GM12875 (cell line): ENCODE measurements around the gene NKX6-1.

Experiments
- H3K4me3 ChIP-seq: one replicate; pipeline ENCODE4 v1.5.1; 2011; ENCODE audit warnings: low read depth, low read length, control low read depth
- CTCF ChIP-seq: IDR thresholded peaks from 2 replicates; pipeline ENCODE4 v1.5.1; 2011; ENCODE audit warnings: low read depth, mild to moderate bottlenecking, control low read depth, inconsistent platforms, low read length, moderate library complexity, borderline replicate concordance; ENCODE audit not compliant: insufficient read depth

NKX6-1 gene

GRCh38 chr4:84503495-84504437 is 4.7 kb upstream of the NKX6-1 start:
- peak; percentile 56 for TF ChIP-seq CTCF
- no peak overlapping the region for H3K4me3 ChIP-seq

GRCh38 chr4:84502955-84503373 is 3.9 kb upstream of the NKX6-1 start:
- TF ChIP-seq CTCF: no peak

GRCh38 chr4:84502333-84502954 is 3.4 kb upstream of the NKX6-1 start:
- no peak for TF ChIP-seq CTCF
- no peak overlapping the region for H3K4me3 ChIP-seq

More at GRCh38 chr4:84502955-84503373, 3.9 kb upstream of the NKX6-1 start:
- no peak overlapping the region for H3K4me3 ChIP-seq

GRCh38 chr4:84501721-84502267 is 2.7 kb upstream of the NKX6-1 start:
- H3K4me3 ChIP-seq: no peak overlapping the region
- TF ChIP-seq CTCF: no peak

- no peak for TF ChIP-seq CTCF
- no peak overlapping the region for H3K4me3 ChIP-seq
Measured at GRCh38 chr4:84501202-84501503, 2.1 kb upstream of the NKX6-1 start.

- TF ChIP-seq CTCF: no peak
- no peak overlapping the region for H3K4me3 ChIP-seq
Measured at GRCh38 chr4:84500386-84501201, 1.5 kb upstream of the NKX6-1 start.
